Measurements from ENCODE around the gene TGM3.

Gene TGM3

DNA sequence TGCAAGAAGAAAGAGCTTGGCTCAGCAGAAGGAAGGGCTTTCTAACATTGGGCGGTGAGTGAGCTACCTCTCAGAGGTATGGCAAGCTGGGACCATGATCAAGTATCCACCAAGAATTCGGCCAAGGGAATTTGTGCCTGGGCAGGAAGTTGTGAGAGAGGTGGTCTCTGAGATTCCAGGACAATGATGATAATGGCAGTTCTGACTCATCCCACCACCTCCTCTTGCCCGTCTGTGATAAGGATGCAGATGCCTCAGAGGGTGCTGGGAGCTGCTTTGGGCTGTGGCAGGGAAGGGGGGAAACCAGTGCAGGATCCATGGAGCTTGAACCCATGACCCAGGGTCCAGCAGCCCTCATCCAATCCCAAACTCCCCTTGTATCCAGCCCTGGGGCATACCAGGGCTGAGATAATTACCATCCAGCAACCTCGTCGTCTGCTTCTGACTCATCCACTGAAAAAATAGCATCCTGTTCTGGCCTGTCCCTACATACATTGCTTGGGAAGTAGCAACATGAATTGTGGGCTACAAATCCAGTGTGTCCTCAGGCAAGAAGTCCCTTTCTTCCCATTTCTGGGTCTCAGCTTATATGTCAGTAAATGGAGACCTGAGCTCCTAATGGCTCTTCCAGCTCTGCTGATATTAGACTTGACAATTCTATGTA is 90.8 kb downstream of the TGM3 start:
- Histone ChIP-seq H3K27me3 (ENCODE audit: insufficient read depth, poor library complexity, severe bottlenecking) (no peaks in the 10 kb centered on the region), H3K4me3 (replicated peaks; ENCODE audit: insufficient read depth, low read length) (no peak overlapping the region), H3K27ac (replicated peaks) (no peak overlapping the region)
- TF ChIP-seq, protein P1, sequence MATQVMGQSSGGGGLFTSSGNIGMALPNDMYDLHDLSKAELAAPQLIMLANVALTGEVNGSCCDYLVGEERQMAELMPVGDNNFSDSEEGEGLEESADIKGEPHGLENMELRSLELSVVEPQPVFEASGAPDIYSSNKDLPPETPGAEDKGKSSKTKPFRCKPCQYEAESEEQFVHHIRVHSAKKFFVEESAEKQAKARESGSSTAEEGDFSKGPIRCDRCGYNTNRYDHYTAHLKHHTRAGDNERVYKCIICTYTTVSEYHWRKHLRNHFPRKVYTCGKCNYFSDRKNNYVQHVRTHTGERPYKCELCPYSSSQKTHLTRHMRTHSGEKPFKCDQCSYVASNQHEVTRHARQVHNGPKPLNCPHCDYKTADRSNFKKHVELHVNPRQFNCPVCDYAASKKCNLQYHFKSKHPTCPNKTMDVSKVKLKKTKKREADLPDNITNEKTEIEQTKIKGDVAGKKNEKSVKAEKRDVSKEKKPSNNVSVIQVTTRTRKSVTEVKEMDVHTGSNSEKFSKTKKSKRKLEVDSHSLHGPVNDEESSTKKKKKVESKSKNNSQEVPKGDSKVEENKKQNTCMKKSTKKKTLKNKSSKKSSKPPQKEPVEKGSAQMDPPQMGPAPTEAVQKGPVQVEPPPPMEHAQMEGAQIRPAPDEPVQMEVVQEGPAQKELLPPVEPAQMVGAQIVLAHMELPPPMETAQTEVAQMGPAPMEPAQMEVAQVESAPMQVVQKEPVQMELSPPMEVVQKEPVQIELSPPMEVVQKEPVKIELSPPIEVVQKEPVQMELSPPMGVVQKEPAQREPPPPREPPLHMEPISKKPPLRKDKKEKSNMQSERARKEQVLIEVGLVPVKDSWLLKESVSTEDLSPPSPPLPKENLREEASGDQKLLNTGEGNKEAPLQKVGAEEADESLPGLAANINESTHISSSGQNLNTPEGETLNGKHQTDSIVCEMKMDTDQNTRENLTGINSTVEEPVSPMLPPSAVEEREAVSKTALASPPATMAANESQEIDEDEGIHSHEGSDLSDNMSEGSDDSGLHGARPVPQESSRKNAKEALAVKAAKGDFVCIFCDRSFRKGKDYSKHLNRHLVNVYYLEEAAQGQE (IDR thresholded peaks at IDR 0.05; ENCODE audit: insufficient replicate concordance, low read depth), result no peak
- TF ChIP-seq, protein P2, sequence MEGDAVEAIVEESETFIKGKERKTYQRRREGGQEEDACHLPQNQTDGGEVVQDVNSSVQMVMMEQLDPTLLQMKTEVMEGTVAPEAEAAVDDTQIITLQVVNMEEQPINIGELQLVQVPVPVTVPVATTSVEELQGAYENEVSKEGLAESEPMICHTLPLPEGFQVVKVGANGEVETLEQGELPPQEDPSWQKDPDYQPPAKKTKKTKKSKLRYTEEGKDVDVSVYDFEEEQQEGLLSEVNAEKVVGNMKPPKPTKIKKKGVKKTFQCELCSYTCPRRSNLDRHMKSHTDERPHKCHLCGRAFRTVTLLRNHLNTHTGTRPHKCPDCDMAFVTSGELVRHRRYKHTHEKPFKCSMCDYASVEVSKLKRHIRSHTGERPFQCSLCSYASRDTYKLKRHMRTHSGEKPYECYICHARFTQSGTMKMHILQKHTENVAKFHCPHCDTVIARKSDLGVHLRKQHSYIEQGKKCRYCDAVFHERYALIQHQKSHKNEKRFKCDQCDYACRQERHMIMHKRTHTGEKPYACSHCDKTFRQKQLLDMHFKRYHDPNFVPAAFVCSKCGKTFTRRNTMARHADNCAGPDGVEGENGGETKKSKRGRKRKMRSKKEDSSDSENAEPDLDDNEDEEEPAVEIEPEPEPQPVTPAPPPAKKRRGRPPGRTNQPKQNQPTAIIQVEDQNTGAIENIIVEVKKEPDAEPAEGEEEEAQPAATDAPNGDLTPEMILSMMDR (IDR thresholded peaks at IDR 0.05; ENCODE audit: insufficient read depth, low read length), result no peak
- TF ChIP-seq SPI1 (IDR thresholded peaks at IDR 0.05; ENCODE audit: borderline replicate concordance, low read depth) (no peak), POLR2AphosphoS5 (IDR thresholded peaks at IDR 0.05; ENCODE audit: low read depth) (no peak)
- no peak for DNase-seq (ENCODE audit: low read depth in 1 of 2, low spot score in 1 of 2)

DNA sequence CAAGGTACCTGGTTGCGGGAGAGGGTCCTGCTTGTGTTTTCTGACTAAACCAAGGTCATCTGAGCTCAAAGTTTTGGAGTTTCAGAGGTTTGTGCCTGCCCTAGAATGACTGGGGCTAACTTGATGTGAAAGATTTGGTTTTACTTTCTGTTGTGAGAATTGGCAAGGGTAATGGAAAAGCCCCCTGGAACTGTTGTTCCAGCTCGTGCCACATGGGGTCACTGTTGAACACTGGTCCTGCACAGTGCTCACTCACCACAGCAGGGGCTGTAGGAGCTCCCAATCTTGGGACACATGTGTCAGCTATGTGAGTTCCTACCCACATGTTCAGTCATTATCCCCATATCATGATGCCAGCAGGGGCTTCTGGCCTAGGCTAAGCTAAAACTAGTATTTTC is 91.4 kb downstream of the TGM3 start:
- no peak overlapping the region for H3K27ac ChIP-seq (replicated peaks)
- TF ChIP-seq POLR2AphosphoS5 (IDR thresholded peaks at IDR 0.05; ENCODE audit: low read depth), result no peak
- TF ChIP-seq, protein P1 (IDR thresholded peaks at IDR 0.05; ENCODE audit: insufficient replicate concordance, low read depth), result no peak
- TF ChIP-seq, protein P2 (IDR thresholded peaks at IDR 0.05; ENCODE audit: insufficient read depth, low read length), result peak; percentile 51
- peak in 1 of 2 experiments; percentile 5 for DNase-seq (ENCODE audit: low read depth in 1 of 2, low spot score in 1 of 2)
- H3K27me3 ChIP-seq (ENCODE audit: insufficient read depth, poor library complexity, severe bottlenecking), result no peaks in the 10 kb centered on the region
- no peak overlapping the region for H3K4me3 ChIP-seq (replicated peaks; ENCODE audit: insufficient read depth, low read length)

DNA sequence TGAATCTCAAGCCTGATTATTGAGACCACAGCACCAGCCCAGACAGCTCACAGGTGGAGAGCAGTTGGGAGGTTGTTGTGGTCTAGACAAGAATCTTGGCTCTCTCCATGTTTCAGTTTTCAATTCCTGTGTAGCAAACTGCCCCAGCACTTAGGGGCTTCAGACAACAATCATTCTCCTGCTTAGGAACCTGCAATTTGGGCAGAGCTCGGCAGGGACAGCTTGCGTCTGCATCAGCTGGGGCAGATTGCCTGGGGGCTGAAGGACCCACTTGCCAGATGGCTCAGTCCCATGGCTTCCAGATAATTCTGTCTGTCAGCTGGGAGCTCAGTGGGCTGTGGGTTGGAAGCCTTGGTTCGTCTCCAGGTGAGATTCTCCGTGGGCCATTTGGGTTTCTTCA is 91.8 kb downstream of the TGM3 start:
- DNase-seq (ENCODE audit: low read depth in 1 of 2, low spot score in 1 of 2), result no peak
- TF ChIP-seq, protein P1 (IDR thresholded peaks at IDR 0.05; ENCODE audit: insufficient replicate concordance, low read depth), result no peak
- TF ChIP-seq POLR2AphosphoS5 (IDR thresholded peaks at IDR 0.05; ENCODE audit: low read depth), result no peak
- TF ChIP-seq SPI1 (IDR thresholded peaks at IDR 0.05; ENCODE audit: borderline replicate concordance, low read depth), result no peak
- TF ChIP-seq, protein P2 (IDR thresholded peaks at IDR 0.05; ENCODE audit: insufficient read depth, low read length), result no peak
- TF ChIP-seq GABPA (IDR thresholded peaks at IDR 0.05; ENCODE audit: low read depth), result no peak
- Histone ChIP-seq H3K27me3 (ENCODE audit: insufficient read depth, poor library complexity, severe bottlenecking) (no peaks in the 10 kb centered on the region), H3K4me3 (replicated peaks; ENCODE audit: insufficient read depth, low read length) (no peak overlapping the region), H3K27ac (replicated peaks) (no peak overlapping the region)
